GM12891 (cell line): Measurements from ENCODE around the gene TP53BP2.

Experiments
- PAX5 ChIP-seq: IDR thresholded peaks from 2 replicates; pipeline ENCODE4 v1.6.1; 2011; ENCODE audit warnings: low read length, moderate library complexity, mild to moderate bottlenecking; ENCODE audit not compliant: insufficient read depth, severe bottlenecking
- POLR2A ChIP-seq: IDR thresholded peaks from 2 replicates; pipeline ENCODE4 v1.6.1; 2011; ENCODE audit warnings: low read depth, low read length, control low read depth
- POLR2AphosphoS5 ChIP-seq: IDR thresholded peaks from 2 replicates; pipeline ENCODE4 v1.6.1; 2011; ENCODE audit warnings: low read depth, low read length, control low read depth
- POU2F2 ChIP-seq: IDR thresholded peaks from 2 replicates; pipeline ENCODE4 v1.6.1; 2011; ENCODE audit warnings: low read depth, mild to moderate bottlenecking, control low read depth, low read length, moderate library complexity
- SPI1 ChIP-seq: IDR thresholded peaks from 2 replicates; pipeline ENCODE4 v1.6.1; 2011; ENCODE audit warnings: low read depth, low read length, control low read depth
- TAF1 ChIP-seq: IDR thresholded peaks from 2 replicates; pipeline ENCODE4 v1.6.1; 2011; ENCODE audit warnings: low read depth, low read length, control low read depth

DNA sequence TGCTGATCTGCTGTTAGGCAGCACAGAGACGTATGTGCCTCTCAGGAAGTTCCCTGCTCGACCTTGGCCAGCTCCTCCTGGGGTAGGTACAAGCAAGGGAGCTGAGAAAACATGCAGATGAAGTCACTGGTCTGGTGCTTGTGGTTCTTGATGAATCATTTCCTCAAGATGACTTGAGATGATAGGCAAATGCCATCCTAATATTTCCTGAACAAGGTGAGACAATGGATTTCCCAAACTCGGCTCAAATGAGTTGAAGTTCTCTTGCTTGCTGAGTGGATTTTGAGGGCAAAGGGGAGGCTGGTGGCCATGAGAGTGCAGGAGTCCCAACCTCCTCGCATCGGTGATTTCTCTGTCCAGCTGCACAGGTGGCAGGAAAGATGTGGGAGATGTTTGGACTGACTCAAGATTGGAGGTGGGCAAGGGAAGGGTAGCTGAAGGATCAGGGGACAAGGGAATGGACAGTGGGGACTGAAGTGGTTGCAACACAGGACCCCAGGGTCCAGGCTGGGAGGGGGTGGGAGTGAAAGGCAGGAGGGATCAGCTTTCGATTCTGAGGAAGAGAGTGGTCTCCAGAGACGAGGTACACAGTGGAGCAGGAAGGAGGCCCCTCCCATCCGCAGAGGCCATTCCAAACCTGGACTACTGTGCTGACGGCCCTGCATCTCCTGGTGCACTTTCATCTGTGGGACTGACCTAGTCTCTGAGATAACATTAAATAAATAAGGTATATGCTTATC, 69.5 kb downstream of the TP53BP2 start:
- 0 out of 2 replicates have a peak, but pooled peaks have one; percentile 4 for TF ChIP-seq POU2F2
- no peak for TF ChIP-seq POLR2AphosphoS5
- no peak for TF ChIP-seq POLR2A
- no peak for TF ChIP-seq TAF1
- no peak for TF ChIP-seq PAX5
- no peak for TF ChIP-seq SPI1
